DND-41 (cell line): ENCODE results near the gene CILP.
"Not testable (repeated sequence)": the region's sequence is repeated elsewhere in the genome, so short reads cannot be mapped to it uniquely, and the experiment has no call there.

Experiments
- ATAC-seq: fragments of 200-7000 bp; cut with Tn5 transposase; 3 replicates; pipeline ENCODE4 v1.9.1; 2021; ENCODE audit warnings: low read depth; ENCODE audit not compliant: insufficient read depth
- DNase-seq: peaks from one replicate; pipeline ENCODE4 v3.0.0-alpha.2; 2020
- H2AFZ ChIP-seq: 2 replicates; pipeline ENCODE4 v1.6.0; 2012; ENCODE audit warnings: low read depth, low read length
- H3K27ac ChIP-seq: 2 replicates; pipeline ENCODE4 v1.5.1; 2012; ENCODE audit warnings: low read length, inconsistent platforms
- H3K27me3 ChIP-seq: fragments of 200-600 bp; sonication (generic); 2 replicates; pipeline ENCODE4 v1.6.0; 2012; ENCODE audit warnings: low read length, mild to moderate bottlenecking, inconsistent platforms; ENCODE audit not compliant: insufficient read depth, poor library complexity
- H3K36me3 ChIP-seq: 2 replicates; pipeline ENCODE4 v1.5.1; 2012; ENCODE audit warnings: low read length, inconsistent platforms; ENCODE audit not compliant: insufficient read depth
- H3K4me1 ChIP-seq: 2 replicates; pipeline ENCODE4 v1.5.1; 2012; ENCODE audit warnings: mild to moderate bottlenecking, low read length; ENCODE audit not compliant: insufficient read depth
- H3K4me2 ChIP-seq: 2 replicates; pipeline ENCODE4 v1.6.0; 2012; ENCODE audit warnings: mild to moderate bottlenecking, moderate library complexity, low read length, inconsistent platforms; ENCODE audit not compliant: insufficient read depth
- H3K4me3 ChIP-seq, 2 experiments: fragments of 200-600 bp in 1 of 2; shearing (Covaris generic) in 1 of 2; 2 replicates each; pipeline ENCODE4 v1.5.1; 2012 to 2016; ENCODE audit warnings: inconsistent platforms in 2 of 2, low read length in 2 of 2, mild to moderate bottlenecking in 2 of 2, low read depth in 1 of 2, moderate library complexity in 1 of 2
- H3K79me2 ChIP-seq: 2 replicates; pipeline ENCODE4 v1.6.0; 2012; ENCODE audit warnings: low read length, inconsistent platforms; ENCODE audit not compliant: insufficient read depth
- H3K9ac ChIP-seq: 2 replicates; pipeline ENCODE4 v1.6.0; 2012; ENCODE audit warnings: low read depth, mild to moderate bottlenecking, inconsistent platforms, low read length, moderate library complexity
- H3K9me3 ChIP-seq: 2 replicates; pipeline ENCODE4 v1.5.1; 2012; ENCODE audit warnings: low read length, moderate library complexity, mild to moderate bottlenecking, inconsistent platforms; ENCODE audit not compliant: insufficient read depth, severe bottlenecking
- H4K20me1 ChIP-seq: 2 replicates; pipeline ENCODE4 v1.6.0; 2012; ENCODE audit warnings: low read length; ENCODE audit not compliant: insufficient read depth
- EZH2 ChIP-seq: IDR thresholded peaks from 3 replicates; pipeline ENCODE4 v1.6.1; 2012; ENCODE audit warnings: borderline replicate concordance, low read depth, mild to moderate bottlenecking, moderate library complexity, low read length, inconsistent platforms; ENCODE audit not compliant: severe bottlenecking
- TF ChIP-seq, protein P1 (sequence below): IDR thresholded peaks from 2 replicates; pipeline ENCODE4 v1.5.1; 2012; ENCODE audit warnings: borderline replicate concordance, low read length, moderate library complexity, mild to moderate bottlenecking; ENCODE audit not compliant: poor library complexity, severe bottlenecking; ENCODE audit errors: extremely low read depth

The CILP gene

GRCh38 chr15:65244638-65245037 lies 33.4 kb upstream of the CILP start:
- H2AFZ ChIP-seq = no peak overlapping the region
- H3K79me2 ChIP-seq = no peaks in the 10 kb centered on the region
- TF ChIP-seq EZH2 = no peak
- TF ChIP-seq, protein P1, sequence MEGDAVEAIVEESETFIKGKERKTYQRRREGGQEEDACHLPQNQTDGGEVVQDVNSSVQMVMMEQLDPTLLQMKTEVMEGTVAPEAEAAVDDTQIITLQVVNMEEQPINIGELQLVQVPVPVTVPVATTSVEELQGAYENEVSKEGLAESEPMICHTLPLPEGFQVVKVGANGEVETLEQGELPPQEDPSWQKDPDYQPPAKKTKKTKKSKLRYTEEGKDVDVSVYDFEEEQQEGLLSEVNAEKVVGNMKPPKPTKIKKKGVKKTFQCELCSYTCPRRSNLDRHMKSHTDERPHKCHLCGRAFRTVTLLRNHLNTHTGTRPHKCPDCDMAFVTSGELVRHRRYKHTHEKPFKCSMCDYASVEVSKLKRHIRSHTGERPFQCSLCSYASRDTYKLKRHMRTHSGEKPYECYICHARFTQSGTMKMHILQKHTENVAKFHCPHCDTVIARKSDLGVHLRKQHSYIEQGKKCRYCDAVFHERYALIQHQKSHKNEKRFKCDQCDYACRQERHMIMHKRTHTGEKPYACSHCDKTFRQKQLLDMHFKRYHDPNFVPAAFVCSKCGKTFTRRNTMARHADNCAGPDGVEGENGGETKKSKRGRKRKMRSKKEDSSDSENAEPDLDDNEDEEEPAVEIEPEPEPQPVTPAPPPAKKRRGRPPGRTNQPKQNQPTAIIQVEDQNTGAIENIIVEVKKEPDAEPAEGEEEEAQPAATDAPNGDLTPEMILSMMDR = no peak
- no peak overlapping the region for H3K4me3 ChIP-seq
- H3K36me3 ChIP-seq = no peaks in the 10 kb centered on the region
- ATAC-seq (no peak), DNase-seq (no peak)
- no peak overlapping the region for H3K27ac ChIP-seq
- H3K4me2 ChIP-seq = no peak overlapping the region
- H4K20me1 ChIP-seq = no peaks in the 10 kb centered on the region
- H3K4me1 ChIP-seq = no peaks in the 10 kb centered on the region
- no peaks in the 10 kb centered on the region for H3K9me3 ChIP-seq
- no peaks in the 10 kb centered on the region for H3K27me3 ChIP-seq
- no peak overlapping the region for H3K9ac ChIP-seq

GRCh38 chr15:65236443-65236842 lies 25.2 kb upstream of the CILP start:
- not testable (repeated sequence) for H3K79me2 ChIP-seq, H3K4me2 ChIP-seq, H3K27ac ChIP-seq, H4K20me1 ChIP-seq, ATAC-seq, H3K36me3 ChIP-seq, H3K4me1 ChIP-seq, H3K4me3 ChIP-seq, H3K27me3 ChIP-seq, H3K9me3 ChIP-seq, H3K9ac ChIP-seq, DNase-seq, H2AFZ ChIP-seq

- no peak overlapping the region for H3K9ac ChIP-seq
- no peak overlapping the region for H3K4me2 ChIP-seq
- TF ChIP-seq EZH2 = no peak
- TF ChIP-seq, protein P1 = no peak
Measured at GRCh38 chr15:65233696-65234095, 22.4 kb upstream of the CILP start.

DNA sequence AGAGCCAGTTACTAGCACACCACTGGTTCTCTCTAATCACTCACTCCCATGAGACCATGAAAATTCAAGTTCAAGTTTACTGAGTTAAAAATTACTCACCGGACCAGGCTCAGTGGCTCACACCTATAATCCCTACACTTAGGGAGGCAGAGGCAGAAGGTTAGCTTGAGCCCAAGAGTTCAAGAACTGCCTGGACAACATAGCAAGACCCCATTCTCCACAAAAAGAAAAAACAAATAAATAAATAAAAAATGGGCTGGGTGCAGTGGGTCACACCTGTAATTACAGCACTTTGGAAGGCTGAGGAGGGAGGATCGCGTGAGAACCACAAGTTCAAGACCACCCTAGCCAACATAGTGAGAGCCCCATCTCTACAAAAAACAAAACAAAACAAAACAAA lies 21.2 kb upstream of the CILP start:
- DNase-seq (no peak), ATAC-seq (no peak)
- no peak overlapping the region for H3K4me2 ChIP-seq
- no peaks in the 10 kb centered on the region for H3K27me3 ChIP-seq
- no peak overlapping the region for H3K27ac ChIP-seq
- no peak overlapping the region for H3K9ac ChIP-seq
- TF ChIP-seq, protein P1 = no peak
- no peak for TF ChIP-seq EZH2
- H3K4me1 ChIP-seq = no peaks in the 10 kb centered on the region
- H3K79me2 ChIP-seq = no peaks in the 10 kb centered on the region
- no peaks in the 10 kb centered on the region for H4K20me1 ChIP-seq
- no peaks in the 10 kb centered on the region for H3K36me3 ChIP-seq
- H2AFZ ChIP-seq = no peak overlapping the region
- no peak overlapping the region for H3K4me3 ChIP-seq
- no peaks in the 10 kb centered on the region for H3K9me3 ChIP-seq

More at GRCh38 chr15:65233696-65234095, 22.4 kb upstream of the CILP start:
- Histone ChIP-seq H3K27me3 (no peaks in the 10 kb centered on the region), H3K36me3 (no peaks in the 10 kb centered on the region), H4K20me1 (no peaks in the 10 kb centered on the region), H3K27ac (no peak overlapping the region), H2AFZ (no peak overlapping the region), H3K79me2 (no peaks in the 10 kb centered on the region), H3K4me3 (no peak overlapping the region), H3K9me3 (no peaks in the 10 kb centered on the region), H3K4me1 (no peaks in the 10 kb centered on the region)
- no peak for DNase-seq
- no peak for ATAC-seq
